ENCODE results near the gene MAPK14.

MAPK14 gene

DNA sequence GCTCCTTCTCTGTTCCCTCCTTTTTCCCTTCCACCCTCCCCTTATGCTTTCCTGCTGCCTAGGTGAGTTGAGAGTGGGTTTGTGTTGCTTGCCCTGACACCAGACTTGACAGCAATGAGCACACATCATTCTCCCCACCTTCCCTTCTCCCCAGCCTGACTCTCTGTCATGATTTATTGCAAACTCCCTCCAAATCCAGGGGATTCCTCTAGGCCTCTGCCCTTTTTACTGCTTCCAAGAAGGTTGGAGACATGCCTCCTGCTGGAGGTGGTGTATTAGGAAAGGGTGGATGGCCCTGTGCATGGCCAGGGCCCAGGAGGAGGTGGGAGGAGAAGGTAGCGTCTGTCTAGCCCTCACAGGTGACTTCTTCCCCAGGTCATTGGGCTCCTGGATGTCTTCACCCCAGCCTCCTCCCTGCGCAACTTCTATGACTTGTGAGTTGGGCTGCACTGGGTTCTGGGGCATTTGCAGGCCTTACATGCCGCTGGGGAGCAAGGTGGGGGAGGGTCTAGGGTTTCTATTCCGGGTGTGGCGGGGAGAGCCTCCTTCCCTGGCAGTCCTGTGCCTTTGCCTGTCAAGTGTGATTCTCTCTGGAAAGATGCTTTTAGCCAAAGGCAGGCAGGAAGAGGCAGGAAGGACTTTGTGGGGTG is 104.8 kb downstream of the MAPK14 start:
- TF ChIP-seq EZH2phosphoT487 (IDR thresholded peaks at IDR 0.05; ENCODE audit: borderline replicate concordance, low read length): no peak
- Histone ChIP-seq H3F3A (ENCODE audit: control insufficient read depth, insufficient read depth) (peaks cover 3% of the 10 kb centered on the region), H3K36me3 (ENCODE audit: control insufficient read depth, low read length) (peaks cover 18% of the 10 kb centered on the region), H3K79me2 (ENCODE audit: control insufficient read depth, low read length) (peaks cover 6% of the 10 kb centered on the region; the same call in 1 of the 2 replicates), H3K4me1 (ENCODE audit: control insufficient read depth, low read length) (peaks cover 55% of the 10 kb centered on the region), H3K27me3 (ENCODE audit: control insufficient read depth, low read length) (no peaks in the 10 kb centered on the region), H3K4me2 (ENCODE audit: low read length) (peak overlapping the region; percentile 93), H3K4me3 (ENCODE audit: low read length) (peak overlapping the region; percentile 84), H3K9me2 (replicated peaks; ENCODE audit: control insufficient read depth, low read length) (no peaks in the 10 kb centered on the region), H3K27ac (ENCODE audit: low read depth, low read length) (peak overlapping the region; percentile 64; the same call in 1 of the 2 replicates), H4K20me1 (ENCODE audit: control insufficient read depth, insufficient read depth, low read depth, low read length) (no peaks in the 10 kb centered on the region), H3K9me3 (ENCODE audit: control insufficient read depth, insufficient read depth, low read length) (no peaks in the 10 kb centered on the region)

DNA sequence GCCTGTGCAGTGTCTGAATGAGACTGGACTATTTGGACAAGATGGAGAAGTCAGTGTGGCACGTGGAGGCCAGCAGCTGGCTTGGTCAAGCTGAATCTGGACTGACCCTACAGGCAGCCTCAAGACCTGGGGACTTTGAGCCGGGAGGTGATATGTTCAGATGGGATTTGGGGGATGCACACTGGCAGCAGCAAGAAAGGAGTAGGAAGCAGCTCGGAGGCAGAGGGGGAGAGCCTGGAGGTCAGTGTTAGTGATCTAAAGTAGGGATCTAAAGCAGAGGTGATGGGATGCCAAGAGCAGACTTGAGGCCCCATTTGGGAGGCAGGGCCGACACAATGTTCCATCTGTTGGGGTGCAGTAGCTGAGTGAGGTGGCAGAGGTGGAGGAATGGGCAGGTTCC is 105.5 kb downstream of the MAPK14 start:
- Histone ChIP-seq H3K36me3 (ENCODE audit: control insufficient read depth, low read length) (peaks cover 19% of the 10 kb centered on the region), H3K79me2 (ENCODE audit: control insufficient read depth, low read length) (peaks cover 6% of the 10 kb centered on the region; the same call in 1 of the 2 replicates), H3K9me2 (replicated peaks; ENCODE audit: control insufficient read depth, low read length) (no peaks in the 10 kb centered on the region), H3K27ac (ENCODE audit: low read depth, low read length) (no peak overlapping the region), H3K4me3 (ENCODE audit: low read length) (no peak overlapping the region), H3F3A (ENCODE audit: control insufficient read depth, insufficient read depth) (peaks cover 3% of the 10 kb centered on the region), H3K27me3 (ENCODE audit: control insufficient read depth, low read length) (no peaks in the 10 kb centered on the region), H3K4me2 (ENCODE audit: low read length) (no peak overlapping the region), H3K4me1 (ENCODE audit: control insufficient read depth, low read length) (peaks cover 55% of the 10 kb centered on the region), H3K9me3 (ENCODE audit: control insufficient read depth, insufficient read depth, low read length) (no peaks in the 10 kb centered on the region), H4K20me1 (ENCODE audit: control insufficient read depth, insufficient read depth, low read depth, low read length) (no peaks in the 10 kb centered on the region)
- TF ChIP-seq CTCF (IDR thresholded peaks at IDR 0.05; ENCODE audit: low read depth, low read length, poor library complexity, severe bottlenecking) (no peak), EZH2phosphoT487 (IDR thresholded peaks at IDR 0.05; ENCODE audit: borderline replicate concordance, low read length) (no peak)

GRCh38 chr6:36133912-36134311 is 106.3 kb downstream of the MAPK14 start:
- Histone ChIP-seq H3K4me3 (ENCODE audit: low read length) (no peak overlapping the region), H3K4me2 (ENCODE audit: low read length) (no peak overlapping the region), H3K27ac (ENCODE audit: low read depth, low read length) (no peak overlapping the region)

More at GRCh38 chr6:36133912-36134311, 106.3 kb downstream of the MAPK14 start:
- H3F3A ChIP-seq (ENCODE audit: control insufficient read depth, insufficient read depth): peaks cover 3% of the 10 kb centered on the region
- peaks cover 27% of the 10 kb centered on the region for H3K36me3 ChIP-seq (ENCODE audit: control insufficient read depth, low read length)
- H3K79me2 ChIP-seq (ENCODE audit: control insufficient read depth, low read length): peaks cover 6% of the 10 kb centered on the region; the same call in 1 of the 2 replicates
- peaks cover 50% of the 10 kb centered on the region for H3K4me1 ChIP-seq (ENCODE audit: control insufficient read depth, low read length)
- H3K9me2 ChIP-seq (replicated peaks; ENCODE audit: control insufficient read depth, low read length): no peaks in the 10 kb centered on the region
- TF ChIP-seq EZH2phosphoT487 (IDR thresholded peaks at IDR 0.05; ENCODE audit: borderline replicate concordance, low read length) (no peak), CTCF (IDR thresholded peaks at IDR 0.05; ENCODE audit: low read depth, low read length, poor library complexity, severe bottlenecking) (no peak)
- no peaks in the 10 kb centered on the region for H3K27me3 ChIP-seq (ENCODE audit: control insufficient read depth, low read length)
- H4K20me1 ChIP-seq (ENCODE audit: control insufficient read depth, insufficient read depth, low read depth, low read length): no peaks in the 10 kb centered on the region
- no peaks in the 10 kb centered on the region for H3K9me3 ChIP-seq (ENCODE audit: control insufficient read depth, insufficient read depth, low read length)
